Measurements from ENCODE around the gene ELF1. TPM values are rescaled to one million over a fixed set of nuclear protein-coding genes. Genes with fewer than 3 reads are reported as not detected.

ELF1 gene
- total and polyA plus RNA-seq, 2 of the 8 experiments (the other 6 are each of a cell fraction or from before 2014, with no cell fraction given), result 5.6 to 18.2 TPM

DNA sequence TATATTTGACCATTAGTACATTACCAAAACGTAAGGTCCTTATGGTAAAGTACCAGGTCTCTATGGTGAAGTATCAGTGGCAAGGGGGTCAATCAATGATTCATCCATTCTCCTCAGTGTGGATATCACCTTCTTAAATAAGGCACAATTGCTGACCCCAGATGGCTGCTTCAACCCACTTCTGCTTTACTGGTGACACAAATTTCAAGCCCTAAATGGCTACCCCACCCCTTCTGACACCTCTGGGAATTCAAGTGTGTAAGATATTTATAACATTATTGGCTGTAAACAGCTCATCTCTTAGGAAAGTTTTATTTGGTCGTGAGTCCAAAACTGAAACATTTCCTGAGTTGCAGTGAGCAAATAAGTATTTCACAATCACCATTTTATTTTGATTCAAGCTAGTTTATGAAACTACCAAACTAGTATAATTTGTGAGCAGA, 34.3 kb upstream of the ELF1 start:
- Histone ChIP-seq H3K27me3 (replicated peaks in 1 of 4; ENCODE audit: control insufficient read depth in 3 of 4, extremely low read depth in 1 of 4, insufficient read depth in 3 of 4, low read length in 3 of 4) (no peaks in the 10 kb centered on the region), H2BK5ac (ENCODE audit: low read depth, low read length) (no peak overlapping the region), H3K23ac (ENCODE audit: insufficient read length) (no peak overlapping the region), H2AK5ac (ENCODE audit: low read depth, low read length) (no peak overlapping the region), H3K4me1 (replicated peaks in 1 of 4; ENCODE audit: control insufficient read depth in 3 of 4, insufficient read depth in 4 of 4, low read length in 3 of 4) (peaks cover 0 to 3% (median 2%) of the 10 kb centered on the region in 4 experiments; a peak in 2 of 7 replicates), H2BK120ac (replicated peaks; ENCODE audit: low read depth, low read length) (no peak overlapping the region), H4K20me1 (replicated peaks in 1 of 2; ENCODE audit: control insufficient read depth in 1 of 2, insufficient read depth in 2 of 2, low read length in 2 of 2) (peaks cover 0 to 3% of the 10 kb centered on the region in 2 experiments), H3K9me3 (ENCODE audit: insufficient read depth in 2 of 2, low read depth in 1 of 2, low read length in 1 of 2) (peaks cover under 1 to 5% of the 10 kb centered on the region in 2 experiments; a peak in 2 of 4 replicates), H3K4me2 (ENCODE audit: insufficient read depth in 1 of 2, low read depth in 2 of 2, low read length in 2 of 2) (no peak overlapping the region), H3K4me3 (ENCODE audit: extremely low read depth in 1 of 4, insufficient read depth in 2 of 4, low read depth in 3 of 4, low read length in 4 of 4) (no peak overlapping the region), H3K56ac (replicated peaks; ENCODE audit: insufficient read length, low read depth, low read length) (no peak overlapping the region), H3K14ac (ENCODE audit: insufficient read length) (no peak overlapping the region), H4K91ac (replicated peaks; ENCODE audit: insufficient read length, low read length) (no peak overlapping the region), H4K5ac (ENCODE audit: insufficient read length, low read depth, low read length) (no peak overlapping the region), H3K27ac (ENCODE audit: low read depth, low read length) (no peak overlapping the region), H2BK20ac (ENCODE audit: low read length) (no peak overlapping the region), H2AFZ (ENCODE audit: low read length) (no peak overlapping the region), H3K23me2 (ENCODE audit: low read depth, low read length) (no peaks in the 10 kb centered on the region), H2BK12ac (ENCODE audit: low read depth, low read length) (no peak overlapping the region), H2BK15ac (ENCODE audit: low read length) (no peak overlapping the region), H4K8ac (ENCODE audit: extremely low read depth, insufficient read depth, low read length) (no peak overlapping the region), H3K4ac (replicated peaks; ENCODE audit: insufficient read length, low read depth, low read length) (no peak overlapping the region), H3K36me3 (ENCODE audit: control insufficient read depth in 2 of 4, insufficient read depth in 4 of 4, low read length in 3 of 4) (no peaks in the 10 kb centered on the region), H3K79me1 (ENCODE audit: low read depth, low read length) (no peaks in the 10 kb centered on the region; the same call in 1 of the 2 replicates), H3K18ac (ENCODE audit: extremely low read depth, low read length) (no peak overlapping the region), H3K79me2 (ENCODE audit: control insufficient read depth in 1 of 2, insufficient read depth in 2 of 2, low read length in 2 of 2) (peaks cover 0 to 22% of the 10 kb centered on the region in 2 experiments; a peak in 2 of 4 replicates), H3K9ac (replicated peaks in 1 of 4; ENCODE audit: extremely low read depth in 1 of 4, low read depth in 3 of 4, low read length in 3 of 4) (no peak overlapping the region)
- CTCF ChIA-PET (ENCODE audit: partially characterized antibody), result interaction anchor here (0.7 to 2.4 kb wide), 8 partner anchors 8 to 161 kb away, joined by 3 to 7 read pairs (median 3); no protein-coding TSS in a partner anchor
- FAIRE-seq, result no peak
- POLR2A ChIA-PET (ENCODE audit: partially characterized antibody), result no interaction called here
- TF ChIP-seq, protein P1, sequence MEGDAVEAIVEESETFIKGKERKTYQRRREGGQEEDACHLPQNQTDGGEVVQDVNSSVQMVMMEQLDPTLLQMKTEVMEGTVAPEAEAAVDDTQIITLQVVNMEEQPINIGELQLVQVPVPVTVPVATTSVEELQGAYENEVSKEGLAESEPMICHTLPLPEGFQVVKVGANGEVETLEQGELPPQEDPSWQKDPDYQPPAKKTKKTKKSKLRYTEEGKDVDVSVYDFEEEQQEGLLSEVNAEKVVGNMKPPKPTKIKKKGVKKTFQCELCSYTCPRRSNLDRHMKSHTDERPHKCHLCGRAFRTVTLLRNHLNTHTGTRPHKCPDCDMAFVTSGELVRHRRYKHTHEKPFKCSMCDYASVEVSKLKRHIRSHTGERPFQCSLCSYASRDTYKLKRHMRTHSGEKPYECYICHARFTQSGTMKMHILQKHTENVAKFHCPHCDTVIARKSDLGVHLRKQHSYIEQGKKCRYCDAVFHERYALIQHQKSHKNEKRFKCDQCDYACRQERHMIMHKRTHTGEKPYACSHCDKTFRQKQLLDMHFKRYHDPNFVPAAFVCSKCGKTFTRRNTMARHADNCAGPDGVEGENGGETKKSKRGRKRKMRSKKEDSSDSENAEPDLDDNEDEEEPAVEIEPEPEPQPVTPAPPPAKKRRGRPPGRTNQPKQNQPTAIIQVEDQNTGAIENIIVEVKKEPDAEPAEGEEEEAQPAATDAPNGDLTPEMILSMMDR (IDR thresholded peaks at IDR 0.05; ENCODE audit: control extremely low read depth in 1 of 3, insufficient read depth in 1 of 3, low read depth in 1 of 3, low read length in 3 of 3), result no peak
- TF ChIP-seq PHF8 (conservative IDR thresholded peaks at IDR 0.05; ENCODE audit: low read depth, low read length) (no peak), CEBPB (IDR thresholded peaks at IDR 0.05; ENCODE audit: low read depth, low read length) (no peak), CBX8 (IDR thresholded peaks at IDR 0.05; ENCODE audit: borderline replicate concordance, low read depth, low read length) (no peak), CBX5 (IDR thresholded peaks at IDR 0.05; ENCODE audit: low read depth, low read length) (no peak), CREB1 (IDR thresholded peaks at IDR 0.05) (no peak)
- 80% methylated on average over 2 of the region's 2 CpGs; no CpG with 5 or more reads in 1 of the 2 experiments for WGBS, 2 experiments (ENCODE audit: extremely low coverage in 1 of 2, insufficient coverage in 1 of 2, insufficient read length in 1 of 2, insufficient replicate concordance in 2 of 2, low coverage in 1 of 2, low lambda C conversion rate in 2 of 2, missing lambda C conversion rate in 1 of 2)
- DNase-seq (ENCODE audit: low read depth in 1 of 2, low spot score in 2 of 2), result no peak
